HFFc6 (cell line): ENCODE results near the gene NOSIP. TPM values are rescaled to one million over a fixed set of nuclear protein-coding genes. Genes with fewer than 3 reads are reported as not detected.

Experiments used
- DNase-seq: peaks from one replicate; pipeline ENCODE4 v3.0.0-alpha.2; 2018
- H3K27ac Mint-ChIP-seq: 2 replicates; pipeline ENCODE4 v1.8.0; 2020; ENCODE audit warnings: mild to moderate bottlenecking, mixed read lengths
- H3K27me3 Mint-ChIP-seq: 2 replicates; pipeline ENCODE4 v1.8.0; 2021; ENCODE audit warnings: mild to moderate bottlenecking, moderate library complexity, mixed read lengths; ENCODE audit not compliant: insufficient read depth
- H3K36me3 Mint-ChIP-seq: 2 replicates; pipeline ENCODE4 v1.8.0; 2021; ENCODE audit warnings: low read depth, mixed read lengths
- H3K4me1 Mint-ChIP-seq: 2 replicates; pipeline ENCODE4 v1.8.0; 2020; ENCODE audit warnings: low read depth, mixed read lengths
- H3K4me3 Mint-ChIP-seq: 2 replicates; pipeline ENCODE4 v1.8.0; 2020; ENCODE audit warnings: mild to moderate bottlenecking, moderate library complexity, mixed read lengths
- H3K9me3 Mint-ChIP-seq: 2 replicates; pipeline ENCODE4 v1.8.0; 2020; ENCODE audit warnings: mild to moderate bottlenecking, mixed read lengths
- CTCF ChIP-seq: fragments of 200-600 bp; sonication (generic); IDR thresholded peaks from 2 replicates; pipeline ENCODE4 v1.5.0; 2021; ENCODE audit warnings: antibody characterized with exemption, mild to moderate bottlenecking
- total RNA-seq, 6 experiments: library from RNA; stranded (reverse); fragmentation: NEBNext Ultra II Directional; extraction: Animal tissue kit (Norgen Biotek cat#: 25700); gene quantifications; 2 replicates in 1 of 6; 3 replicates in 5 of 6; pipeline ENCODE4 v1.2.3, GENCODE V29; 2021

NOSIP gene
- total RNA-seq, 6 experiments from 2014 or later: 66.0 to 79.7 (median 72.4) TPM

- no peak overlapping the region for H3K4me3 Mint-ChIP-seq
- no peak for TF ChIP-seq CTCF
Observed at GRCh38 chr19:49542446-49542845, 37.9 kb downstream of the NOSIP start.

DNA sequence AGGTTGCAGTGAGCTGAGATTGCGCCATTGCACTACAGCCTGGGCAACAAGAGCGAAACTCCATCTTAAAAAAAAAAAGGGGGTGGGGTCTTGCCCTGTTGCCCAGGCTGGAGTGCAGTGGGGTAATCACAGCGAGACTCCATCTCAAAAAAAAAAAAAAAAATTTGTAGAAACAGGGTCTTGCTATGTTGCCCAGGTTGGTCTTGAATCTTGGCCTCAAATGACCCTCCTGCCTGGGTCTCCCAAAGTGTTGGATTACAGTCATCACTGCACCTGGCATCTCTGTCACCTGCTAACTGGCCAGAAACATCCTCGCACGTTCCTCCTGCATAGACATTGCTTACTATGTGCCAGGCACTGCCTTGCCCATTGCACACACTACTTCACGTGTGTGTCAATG lies 38.4 kb downstream of the NOSIP start:
- DNase-seq: no peak
- Mint-ChIP-seq H3K36me3 (peaks cover 5% of the 10 kb centered on the region; the same call in 1 of the 2 replicates), H3K27me3 (peaks cover 3% of the 10 kb centered on the region; the same call in 1 of the 2 replicates), H3K4me3 (no peak overlapping the region), H3K9me3 (no peaks in the 10 kb centered on the region), H3K27ac (no peak overlapping the region), H3K4me1 (peaks cover 4% of the 10 kb centered on the region)
- no peak for TF ChIP-seq CTCF

More at GRCh38 chr19:49542446-49542845, 37.9 kb downstream of the NOSIP start:
- no peak for DNase-seq
- H3K4me1 Mint-ChIP-seq: peaks cover 6% of the 10 kb centered on the region
- H3K36me3 Mint-ChIP-seq: peaks cover 5% of the 10 kb centered on the region; the same call in 1 of the 2 replicates
- no peaks in the 10 kb centered on the region for H3K9me3 Mint-ChIP-seq
- peaks cover 3% of the 10 kb centered on the region; the same call in 1 of the 2 replicates for H3K27me3 Mint-ChIP-seq
- no peak overlapping the region for H3K27ac Mint-ChIP-seq

DNA sequence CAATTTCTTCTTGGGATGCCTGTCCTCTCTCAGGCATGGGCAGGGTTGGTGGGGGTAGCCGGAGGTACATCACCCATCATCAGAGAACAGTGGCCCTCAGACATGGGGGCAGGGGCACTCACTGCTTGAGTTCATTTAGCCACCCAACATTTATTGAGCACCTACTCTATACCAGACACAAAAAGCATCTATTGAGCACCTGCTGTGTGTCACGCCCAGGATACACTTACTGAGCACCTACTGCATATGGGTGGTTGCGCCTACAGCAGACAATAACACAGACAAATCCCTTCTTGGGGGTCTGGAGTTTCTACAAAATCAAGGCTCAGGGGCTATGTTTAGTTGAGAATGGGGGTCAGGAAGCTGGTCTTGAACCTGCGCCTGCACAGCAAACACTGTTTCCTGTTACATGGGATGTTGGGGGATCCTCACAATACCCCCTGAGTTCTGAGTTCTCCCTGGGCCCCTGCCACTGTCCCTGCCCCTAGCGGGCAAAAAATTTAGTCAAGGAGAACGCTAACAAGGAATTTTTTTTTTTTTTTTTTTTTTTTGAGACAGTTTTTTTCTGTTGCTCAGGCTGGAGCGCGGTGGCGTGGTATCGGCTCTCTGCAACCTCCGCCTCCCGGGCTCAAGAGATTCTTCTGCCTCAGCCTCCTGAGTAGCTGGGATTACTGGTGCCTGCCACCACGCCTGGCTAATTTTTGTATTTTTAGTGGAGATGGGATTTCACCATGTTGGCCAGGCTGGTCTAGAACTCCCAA lies 41.0 kb downstream of the NOSIP start:
- peaks cover 1% of the 10 kb centered on the region; the same call in 1 of the 2 replicates for H3K27me3 Mint-ChIP-seq
- H3K4me3 Mint-ChIP-seq: no peak overlapping the region
- H3K4me1 Mint-ChIP-seq: peaks cover 4% of the 10 kb centered on the region; the same call in 1 of the 2 replicates
- peaks cover 15% of the 10 kb centered on the region; the same call in 1 of the 2 replicates for H3K36me3 Mint-ChIP-seq
- H3K9me3 Mint-ChIP-seq: no peaks in the 10 kb centered on the region
- DNase-seq: no peak
- H3K27ac Mint-ChIP-seq: no peak overlapping the region
- TF ChIP-seq CTCF: no peak

DNA sequence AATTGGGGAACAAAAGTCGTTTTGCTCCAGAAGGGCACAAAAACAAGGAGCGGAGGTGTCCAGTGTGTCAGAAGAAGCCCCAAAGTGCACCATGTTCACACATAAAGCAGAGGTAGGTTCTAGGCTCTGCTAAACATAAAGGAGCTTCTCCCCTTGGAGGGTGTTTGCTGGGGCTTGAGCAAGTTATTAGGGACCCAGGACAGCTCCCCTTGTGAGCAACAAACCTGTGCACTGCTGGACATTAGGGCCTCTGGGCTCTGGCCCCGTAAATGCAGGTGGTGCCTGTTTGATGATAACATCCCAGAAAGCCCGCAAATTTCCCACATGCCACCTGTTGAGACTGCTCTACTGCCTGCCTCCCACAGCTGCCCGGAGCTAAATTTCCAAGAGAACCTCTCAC lies 41.7 kb downstream of the NOSIP start:
- Mint-ChIP-seq H3K36me3 (peaks cover 17% of the 10 kb centered on the region; the same call in 1 of the 2 replicates), H3K27me3 (peaks cover 4% of the 10 kb centered on the region; the same call in 1 of the 2 replicates), H3K9me3 (no peaks in the 10 kb centered on the region), H3K27ac (no peak overlapping the region), H3K4me1 (peaks cover 5% of the 10 kb centered on the region; the same call in 1 of the 2 replicates), H3K4me3 (no peak overlapping the region)
- DNase-seq: no peak
- TF ChIP-seq CTCF: no peak

- no peak for TF ChIP-seq CTCF
- no peaks in the 10 kb centered on the region for H3K9me3 Mint-ChIP-seq
- DNase-seq: no peak
- H3K4me1 Mint-ChIP-seq: peaks cover 14% of the 10 kb centered on the region
- H3K27ac Mint-ChIP-seq: no peak overlapping the region
- no peak overlapping the region for H3K4me3 Mint-ChIP-seq
- H3K36me3 Mint-ChIP-seq: peaks cover 17% of the 10 kb centered on the region; the same call in 1 of the 2 replicates
- H3K27me3 Mint-ChIP-seq: peaks cover 9% of the 10 kb centered on the region
Observed at GRCh38 chr19:49536921-49537462, 43.4 kb downstream of the NOSIP start.
